WTC11 (cell line): Measurements from ENCODE around the gene NAB2. TPM values are rescaled to one million over a fixed set of nuclear protein-coding genes. Genes with fewer than 3 reads are reported as not detected.
A peak's percentile ranks its signal among the peaks of the same experiment; 100 is the strongest.

Source experiments
- ATAC-seq: fragments of 200-7000 bp; cut with Tn5 transposase; 2 replicates; pipeline ENCODE4 v1.10.0; 2021; ENCODE audit warnings: mild to moderate bottlenecking, moderate library complexity
- CTCF ChIA-PET: fragments of 300-600 bp; sonication (Branson Sonifier 250); formaldehyde crosslinking; loops from one replicate; lab custom pipeline; 2021; ENCODE audit warnings: antibody characterized with exemption; lab: Charles Lee
- POLR2A ChIA-PET: fragments of 350-600 bp; sonication (Branson Sonifier 250); formaldehyde crosslinking; loops from one replicate; lab custom pipeline; 2021; ENCODE audit warnings: antibody characterized with exemption; lab: Charles Lee
- DNase-seq: peaks from one replicate; pipeline ENCODE4 v3.0.0; 2021; ENCODE audit warnings: low spot score
- H3K27ac Mint-ChIP-seq: 2 replicates; pipeline ENCODE4 v1.8.0; 2021; ENCODE audit warnings: mixed read lengths
- H3K27me3 Mint-ChIP-seq: 2 replicates; pipeline ENCODE4 v1.8.0; 2021; ENCODE audit warnings: low read depth, mild to moderate bottlenecking, moderate library complexity, mixed read lengths
- H3K36me3 Mint-ChIP-seq: 2 replicates; pipeline ENCODE4 v1.8.0; 2021; ENCODE audit warnings: mixed read lengths
- H3K4me1 Mint-ChIP-seq: 2 replicates; pipeline ENCODE4 v1.8.0; 2022; ENCODE audit warnings: mixed read lengths
- H3K4me3 Mint-ChIP-seq: 2 replicates; pipeline ENCODE4 v1.8.0; 2021; ENCODE audit warnings: mild to moderate bottlenecking, moderate library complexity, mixed read lengths
- H3K9me3 Mint-ChIP-seq: 2 replicates; pipeline ENCODE4 v1.8.0; 2021; ENCODE audit warnings: mixed read lengths
- CTCF ChIP-seq: fragments of 200-600 bp; IDR thresholded peaks from 2 replicates; pipeline ENCODE4 v1.8.0; 2022; ENCODE audit warnings: antibody characterized with exemption
- E2F1 ChIP-seq: sonication (generic); formaldehyde crosslinking; IDR thresholded peaks from 2 replicates; pipeline ENCODE4 v1.8.0; 2022; ENCODE audit warnings: mild to moderate bottlenecking, missing genetic modification reagents
- E2F5 ChIP-seq: sonication (generic); formaldehyde crosslinking; IDR thresholded peaks from 2 replicates; pipeline ENCODE4 v1.8.1; 2022; ENCODE audit warnings: mild to moderate bottlenecking, moderate library complexity, missing genetic modification reagents
- EMX1 ChIP-seq: fragments of 250-450 bp; sonication (Bioruptor Pico); IDR thresholded peaks from 2 replicates; pipeline ENCODE4 v1.8.0; 2021; ENCODE audit warnings: mild to moderate bottlenecking
- FOXJ3 ChIP-seq: sonication (generic); formaldehyde crosslinking; IDR thresholded peaks from 2 replicates; pipeline ENCODE4 v1.9.0; 2021; ENCODE audit warnings: missing genetic modification reagents, mild to moderate bottlenecking, borderline replicate concordance
- GABPB1 ChIP-seq: sonication (generic); formaldehyde crosslinking; IDR thresholded peaks from 2 replicates; pipeline ENCODE4 v1.8.1; 2023; ENCODE audit warnings: mild to moderate bottlenecking, missing genetic modification reagents
- GTF2I ChIP-seq: fragments of 250-450 bp; sonication (Bioruptor Pico); conservative IDR thresholded peaks from 2 replicates; pipeline ENCODE4 v1.4.0; 2021; ENCODE audit warnings: mild to moderate bottlenecking
- JAZF1 ChIP-seq: fragments of 250-450 bp; sonication (Bioruptor Pico); IDR thresholded peaks from 2 replicates; pipeline ENCODE4 v1.9.0; 2021; ENCODE audit warnings: moderate library complexity, mild to moderate bottlenecking, inconsistent platforms
- MAX ChIP-seq: sonication (generic); formaldehyde crosslinking; IDR thresholded peaks from 2 replicates; pipeline ENCODE4 v1.8.0; 2022; ENCODE audit warnings: mild to moderate bottlenecking, missing genetic modification reagents
- MLX ChIP-seq: sonication (generic); formaldehyde crosslinking; IDR thresholded peaks from 2 replicates; pipeline ENCODE4 v1.8.1; 2023; ENCODE audit warnings: mild to moderate bottlenecking, missing genetic modification reagents, moderate library complexity
- NFATC4 ChIP-seq: fragments of 250-450 bp; sonication (Bioruptor Pico); IDR thresholded peaks from 2 replicates; pipeline ENCODE4 v1.9.0; 2021; ENCODE audit warnings: mild to moderate bottlenecking
- NR3C1 ChIP-seq: sonication (generic); formaldehyde crosslinking; conservative IDR thresholded peaks from 2 replicates; pipeline ENCODE4 v1.8.1; 2023; ENCODE audit warnings: low read depth, mild to moderate bottlenecking, missing genetic modification reagents
- RELA ChIP-seq: sonication (generic); formaldehyde crosslinking; IDR thresholded peaks from 2 replicates; pipeline ENCODE4 v1.8.1; 2022; ENCODE audit warnings: missing genetic modification reagents, mild to moderate bottlenecking, borderline replicate concordance
- STAT6 ChIP-seq: sonication (generic); formaldehyde crosslinking; conservative IDR thresholded peaks from 2 replicates; pipeline ENCODE4 v1.8.1; 2023; ENCODE audit warnings: mild to moderate bottlenecking, low read depth, missing genetic modification reagents, moderate library complexity
- TCF7 ChIP-seq: sonication (generic); formaldehyde crosslinking; IDR thresholded peaks from 2 replicates; pipeline ENCODE4 v1.8.0; 2022; ENCODE audit warnings: mild to moderate bottlenecking, low read depth, missing genetic modification reagents, moderate library complexity
- ZNF281 ChIP-seq: sonication (generic); formaldehyde crosslinking; IDR thresholded peaks from 2 replicates; pipeline ENCODE4 v1.8.0; 2023; ENCODE audit warnings: mild to moderate bottlenecking, missing genetic modification reagents
- ZSCAN18 ChIP-seq: fragments of 250-450 bp; sonication (Bioruptor Pico); IDR thresholded peaks from 2 replicates; pipeline ENCODE4 v2.1.2; 2022; ENCODE audit warnings: mild to moderate bottlenecking, moderate library complexity
- total RNA-seq: library from RNA; stranded (reverse); gene quantifications from 3 replicates; pipeline ENCODE4 v1.2.3, GENCODE V29; 2021

NAB2 gene
- total RNA-seq, 1 experiment from 2014 or later, result 20.5 TPM

- no peak for TF ChIP-seq MAX (CRISPR knock-in tag)
Measured at GRCh38 chr12:57105011-57105753, 16.3 kb downstream of the NAB2 start (continued).

GRCh38 chr12:57106021-57106708 is 17.3 kb downstream of the NAB2 start:
- ATAC-seq (no peak), DNase-seq (no peak)
- no peak overlapping the region for H3K4me3 Mint-ChIP-seq
- POLR2A ChIA-PET, result no interaction called here
- no peak for TF ChIP-seq EMX1 (CRISPR knock-in tag)
- TF ChIP-seq CTCF, result no peak
- TF ChIP-seq GABPB1 (CRISPR knock-in tag), result no peak
- no peak for TF ChIP-seq E2F1 (CRISPR knock-in tag)
- TF ChIP-seq RELA, result no peak
- no peak for TF ChIP-seq ZNF281
- TF ChIP-seq FOXJ3, result no peak
- no peak for TF ChIP-seq MLX (CRISPR knock-in tag)
- TF ChIP-seq, all 79 proteins: peak for 0
- Mint-ChIP-seq H3K36me3 (peaks cover 15% of the 10 kb centered on the region), H3K4me1 (peaks cover 21% of the 10 kb centered on the region), H3K27me3 (no peaks in the 10 kb centered on the region), H3K9me3 (no peaks in the 10 kb centered on the region), H3K27ac (peak overlapping the region; percentile 55; the same call in 1 of the 2 replicates)
- CTCF ChIA-PET, result interaction anchor here (2.6 kb wide), 1 partner anchor 13 kb away, joined by 14 read pairs; no protein-coding TSS in a partner anchor

- peaks cover 32% of the 10 kb centered on the region for H3K4me1 Mint-ChIP-seq
- CTCF ChIA-PET, result interaction anchor here (0.6 to 5.6 kb wide), 3 partner anchors 14 to 355 kb away, joined by 3 to 270 read pairs (median 14); no protein-coding TSS in a partner anchor
- H3K36me3 Mint-ChIP-seq, result peaks cover 15% of the 10 kb centered on the region
- POLR2A ChIA-PET, result no interaction called here
- ATAC-seq (no peak), DNase-seq (no peak)
- H3K9me3 Mint-ChIP-seq, result no peaks in the 10 kb centered on the region
- H3K4me3 Mint-ChIP-seq, result no peak overlapping the region
- no peak overlapping the region; the same call in 1 of the 2 replicates for H3K27ac Mint-ChIP-seq
- no peaks in the 10 kb centered on the region for H3K27me3 Mint-ChIP-seq
- TF ChIP-seq TCF7 (CRISPR knock-in tag) (no peak), MLX (CRISPR knock-in tag) (no peak), NFATC4 (CRISPR knock-in tag) (no peak), STAT6 (CRISPR knock-in tag) (no peak), NR3C1 (CRISPR knock-in tag) (no peak), JAZF1 (no peak), GTF2I (no peak), ZSCAN18 (CRISPR knock-in tag) (no peak), E2F5 (CRISPR knock-in tag) (no peak)
Measured at GRCh38 chr12:57107456-57108155, 18.7 kb downstream of the NAB2 start.
